A673 (cell line): Measurements from ENCODE around the gene NCOA7. TPM values are rescaled to one million over a fixed set of nuclear protein-coding genes. Genes with fewer than 3 reads are reported as not detected.

Experiments
- BruUV-seq: library from RNA; stranded (reverse); fragments of 400-500 nt; replicated peaks from 2 replicates; lab custom pipeline; 2021; lab: Mats Ljungman, UMichigan
- CTCF ChIA-PET: fragments of 300-600 bp; sonication (Branson Sonifier 250); formaldehyde crosslinking; loops from one replicate; lab custom pipeline; 2022; ENCODE audit warnings: antibody characterized with exemption; lab: Charles Lee
- POLR2A ChIA-PET: fragments of 300-600 bp; sonication (Branson Sonifier 250); formaldehyde crosslinking; loops from one replicate; lab custom pipeline; 2022; ENCODE audit warnings: antibody characterized with exemption; ENCODE audit not compliant: low non-redundant PET; lab: Charles Lee
- DNase-seq: peaks from one replicate; pipeline ENCODE4 v3.0.0-alpha.2; 2015; ENCODE audit warnings: low spot score
- H3K27ac ChIP-seq: fragments of 200-600 bp; sonication (generic); 2 replicates; pipeline ENCODE4 v1.5.1; 2016; ENCODE audit warnings: mixed run types, low read depth, mild to moderate bottlenecking, mixed read lengths, antibody characterized with exemption, low read length; ENCODE audit not compliant: poor library complexity, severe bottlenecking
- H3K27me3 ChIP-seq: fragments of 200-600 bp; sonication (generic); replicated peaks from 2 replicates; pipeline ENCODE4 v1.6.1; 2017; ENCODE audit warnings: mixed run types, low read depth, mild to moderate bottlenecking, mixed read lengths, antibody characterized with exemption, low read length; ENCODE audit not compliant: insufficient read depth, poor library complexity
- H3K36me3 ChIP-seq: fragments of 200-600 bp; sonication (generic); 2 replicates; pipeline ENCODE4 v1.6.1; 2016; ENCODE audit warnings: mixed run types, mild to moderate bottlenecking, mixed read lengths, antibody characterized with exemption, low read length; ENCODE audit not compliant: insufficient read depth, poor library complexity, severe bottlenecking
- H3K4me1 ChIP-seq: fragments of 200-600 bp; sonication (generic); 2 replicates; pipeline ENCODE4 v1.6.1; 2017; ENCODE audit warnings: mixed run types, mild to moderate bottlenecking, mixed read lengths, antibody characterized with exemption, low read length; ENCODE audit not compliant: insufficient read depth, poor library complexity, severe bottlenecking
- H3K4me3 ChIP-seq: fragments of 200-600 bp; sonication (generic); 2 replicates; pipeline ENCODE4 v1.5.1; 2016; ENCODE audit warnings: low read depth, mixed run types, mild to moderate bottlenecking, mixed read lengths, low read length; ENCODE audit not compliant: poor library complexity, severe bottlenecking
- H3K9me3 ChIP-seq: fragments of 200-600 bp; sonication (generic); 2 replicates; pipeline ENCODE4 v1.6.1; 2016; ENCODE audit warnings: mixed run types, low read depth, mild to moderate bottlenecking, mixed read lengths, antibody characterized with exemption, low read length; ENCODE audit not compliant: poor library complexity, severe bottlenecking
- CTCF ChIP-seq: fragments of 300-800, 200-600 bp; sonication (generic); conservative IDR thresholded peaks from 2 replicates; pipeline ENCODE4 v1.5.1; 2017; ENCODE audit warnings: low read depth, mild to moderate bottlenecking, antibody characterized with exemption, low read length, moderate library complexity, mixed read lengths
- EZH2 ChIP-seq: fragments of 200-600 bp; sonication (generic); IDR thresholded peaks from 2 replicates; pipeline ENCODE4 v1.6.1; 2017; ENCODE audit warnings: borderline replicate concordance, low read depth, mild to moderate bottlenecking, mixed read lengths, antibody characterized with exemption, low read length; ENCODE audit not compliant: poor library complexity, severe bottlenecking
- intact Hi-C: fragments of 100-400 bp; cut with micrococcal nuclease; formaldehyde crosslinking; loops from one replicate; pipeline ENCODE4 v1.10.0; 2022; ENCODE audit not compliant: unreplicated experiment
- total RNA-seq: library from RNA; stranded (reverse); gene quantifications from 2 replicates; pipeline ENCODE4 v1.2.3, GENCODE V29; 2021

NCOA7 gene
- total RNA-seq, 1 experiment from 2014 or later, result 33.5 TPM

- peaks cover 10% of the 10 kb centered on the region for H3K4me1 ChIP-seq
- no peaks in the 10 kb centered on the region for H3K9me3 ChIP-seq
- H3K27ac ChIP-seq, result no peak overlapping the region
- peaks cover 68% of the 10 kb centered on the region for H3K27me3 ChIP-seq
- POLR2A ChIA-PET, result no interaction called here
- intact Hi-C loops, result loop anchor here (5.0 kb wide), 1 partner anchor 878 kb away; no protein-coding TSS in a partner anchor
- TF ChIP-seq CTCF (no peak), EZH2 (no peak)
- no peaks in the 10 kb centered on the region for H3K36me3 ChIP-seq
- H3K4me3 ChIP-seq, result peak overlapping the region; percentile 66
- no peak for DNase-seq
- no TSS peak for BruUV-seq
- CTCF ChIA-PET, result no interaction called here
Measured at GRCh38 chr6:125749865-125750691, 40.7 kb upstream of the NCOA7 start.

- ChIA-PET POLR2A (no interaction called here), CTCF (no interaction called here)
- intact Hi-C loops, result loop anchor here (5.0 kb wide), 1 partner anchor 879 kb away; no protein-coding TSS in a partner anchor
- Histone ChIP-seq H3K36me3 (no peaks in the 10 kb centered on the region), H3K27me3 (peaks cover 62% of the 10 kb centered on the region), H3K9me3 (no peaks in the 10 kb centered on the region), H3K27ac (no peak overlapping the region), H3K4me3 (no peak overlapping the region), H3K4me1 (peaks cover 10% of the 10 kb centered on the region)
- no TSS peak for BruUV-seq
- TF ChIP-seq CTCF (no peak), EZH2 (no peak)
- DNase-seq, result no peak
Measured at GRCh38 chr6:125750692-125751333, 39.9 kb upstream of the NCOA7 start.

- no TSS peak for BruUV-seq
- intact Hi-C loops, result loop anchor here (5.0 kb wide), 1 partner anchor 879 kb away; no protein-coding TSS in a partner anchor
- TF ChIP-seq EZH2, result no peak
- no peak for TF ChIP-seq CTCF
- H3K36me3 ChIP-seq, result no peaks in the 10 kb centered on the region
- peaks cover 56% of the 10 kb centered on the region for H3K27me3 ChIP-seq
- DNase-seq, result no peak
- H3K4me1 ChIP-seq, result peaks cover 10% of the 10 kb centered on the region
- CTCF ChIA-PET, result no interaction called here
- no peak overlapping the region for H3K27ac ChIP-seq
- H3K4me3 ChIP-seq, result no peak overlapping the region
- no peaks in the 10 kb centered on the region for H3K9me3 ChIP-seq
- POLR2A ChIA-PET, result no interaction called here
Measured at GRCh38 chr6:125751334-125751916, 39.3 kb upstream of the NCOA7 start.
